GM18868 (cell line): ENCODE results near the gene MON1B.
"Not testable (repeated sequence)": the region's sequence is repeated elsewhere in the genome, so short reads cannot be mapped to it uniquely, and the experiment has no call there.

Source experiments
- ATAC-seq: cut with Tn5 transposase; IDR thresholded peaks from one replicate; pipeline ENCODE4 v1.9.1; 2021; ENCODE audit warnings: mild to moderate bottlenecking, moderate library complexity; ENCODE audit not compliant: unreplicated experiment

Gene MON1B

DNA sequence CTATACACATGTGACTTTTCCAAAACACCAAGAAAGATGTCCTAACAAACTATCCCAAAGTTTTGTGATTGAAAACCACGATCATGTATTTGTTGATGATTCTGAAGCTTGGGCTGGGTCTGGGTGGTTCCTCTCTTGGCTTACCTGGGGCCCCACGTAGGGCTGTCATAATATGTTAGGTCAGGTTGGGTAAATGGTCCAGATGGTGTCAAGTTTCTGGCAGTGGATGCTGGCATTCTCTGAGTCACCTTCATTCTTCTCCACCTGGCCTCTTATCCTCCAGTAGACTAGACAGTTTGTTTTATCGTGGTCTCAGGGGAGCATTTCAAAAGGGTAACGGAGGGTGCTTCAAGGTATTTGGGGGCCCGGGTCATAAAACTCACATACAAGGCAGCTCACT is 47.6 kb downstream of the MON1B start:
- no peak for ATAC-seq

DNA sequence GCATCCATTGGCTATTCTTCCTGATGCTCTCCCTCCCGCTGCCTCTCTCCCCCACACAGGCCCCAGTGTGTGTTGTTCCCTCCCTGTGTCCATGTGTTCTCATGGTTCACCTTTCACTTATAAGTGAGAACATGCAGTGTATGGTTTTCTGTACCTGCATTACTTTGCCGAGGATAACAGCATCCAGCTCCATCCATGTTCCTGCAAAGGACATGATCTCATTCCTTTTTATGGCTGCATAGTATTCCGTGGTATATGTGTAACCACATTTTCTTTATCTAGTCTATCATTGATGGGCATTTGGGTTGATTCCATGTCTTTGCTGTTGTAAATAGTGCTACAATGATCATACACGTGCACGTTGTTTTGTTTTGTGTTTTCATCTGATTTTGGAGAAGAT is 51.5 kb downstream of the MON1B start:
- not testable (repeated sequence) for ATAC-seq

DNA sequence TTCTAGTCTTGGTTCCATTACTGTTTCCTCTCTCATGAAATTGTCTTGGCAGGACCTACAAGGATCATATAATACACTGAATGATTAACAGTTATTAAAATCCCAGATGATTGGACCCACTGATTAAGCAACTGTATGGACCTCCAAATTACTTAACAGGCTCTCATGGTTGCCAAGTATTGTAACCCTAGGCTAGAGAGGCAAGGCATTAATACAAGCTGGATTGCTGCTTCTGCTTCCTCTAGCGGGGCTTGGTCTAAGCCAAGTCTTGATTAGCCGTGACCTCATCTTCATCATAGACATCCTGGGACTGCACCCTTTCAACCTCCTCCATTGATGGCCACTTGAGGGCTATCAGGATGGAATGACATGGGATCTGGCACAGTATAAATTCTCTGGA is 55.2 kb downstream of the MON1B start:
- no peak for ATAC-seq

- no peak for ATAC-seq
Observed at GRCh38 chr16:77250400-77250799, 59.4 kb downstream of the MON1B start.
